Lung (tissue), 12 donors: Measurements from ENCODE around the gene RERE. TPM values are rescaled to one million over a fixed set of nuclear protein-coding genes. Genes with fewer than 3 reads are reported as not detected.

Experiments
- ATAC-seq: fragments of 200-7000 bp; cut with Tn5 transposase; one replicate; pipeline ENCODE4 v1.9.1; 2020; ENCODE audit warnings: moderate number of reproducible peaks; ENCODE audit not compliant: insufficient read depth, low FRiP score
- DNase-seq, 3 donors: peaks; one replicate each; pipeline ENCODE4 v3.0.0-alpha.2; 2013 to 2017
- H3K27ac ChIP-seq, 2 donors: one replicate each; pipeline ENCODE4 v1.5.1; 2013; ENCODE audit warnings: mild to moderate bottlenecking in 2 of 2, moderate library complexity in 2 of 2, control low read depth in 1 of 2, inconsistent platforms in 1 of 2, low read depth in 1 of 2, low read length in 1 of 2
- H3K27me3 ChIP-seq, 3 donors: one replicate each; pipeline ENCODE4 v1.5.1; 2013; ENCODE audit warnings: low read length in 2 of 3; ENCODE audit not compliant: control insufficient read depth in 3 of 3, insufficient read depth in 3 of 3
- H3K36me3 ChIP-seq, 4 donors: one replicate each; pipeline ENCODE4 v1.5.1; 2013; ENCODE audit warnings: low read length in 4 of 4, mild to moderate bottlenecking in 1 of 4, moderate library complexity in 1 of 4; ENCODE audit not compliant: control insufficient read depth in 4 of 4, insufficient read depth in 4 of 4
- H3K4me1 ChIP-seq, 5 donors: one replicate each; pipeline ENCODE4 v1.5.1; 2013; ENCODE audit warnings: low read length in 5 of 5, mild to moderate bottlenecking in 2 of 5, moderate library complexity in 1 of 5; ENCODE audit not compliant: control insufficient read depth in 5 of 5, insufficient read depth in 5 of 5
- H3K4me3 ChIP-seq: one replicate; pipeline ENCODE4 v1.5.1; 2013; ENCODE audit warnings: mild to moderate bottlenecking, control low read depth, moderate library complexity
- H3K9ac ChIP-seq, 2 donors: one replicate each; pipeline ENCODE4 v1.5.1; 2013; ENCODE audit warnings: low read length in 2 of 2, control low read depth in 1 of 2; ENCODE audit not compliant: insufficient read depth in 1 of 2
- H3K9me3 ChIP-seq, 4 donors: one replicate each; pipeline ENCODE4 v1.5.1; 2013; ENCODE audit warnings: low read length in 3 of 4, mild to moderate bottlenecking in 1 of 4, moderate library complexity in 1 of 4; ENCODE audit not compliant: control insufficient read depth in 4 of 4, insufficient read depth in 3 of 4
- CTCF ChIP-seq: IDR thresholded peaks from 2 replicates; pipeline ENCODE4 v1.5.1; 2012; ENCODE audit warnings: mild to moderate bottlenecking; ENCODE audit errors: control extremely low read depth, extremely low read depth
- WGBS, 2 donors: extraction: QIAGEN DNeasy Blood & Tissue Kit; methylation state at CpG; one replicate each; pipeline ENCODE4 v1.1.7; 2013; 5-methylcytosine and 5-hydroxymethylcytosine counted together
- polyA plus RNA-seq, 2 donors: library from polyadenylated mRNA; stranded (reverse); fragments of 200-250 nt; gene quantifications; one replicate each; pipeline ENCODE4 v1.2.1, GENCODE V29; 2013
- total RNA-seq, 2 donors: library from RNA; depleted of rRNA in 1 of 2; stranded (reverse); fragments of >200 nt in 1 of 2; gene quantifications; one replicate each; pipeline ENCODE4 v1.2.1, GENCODE V29; 2014 to 2021
- donor health status: control.
- donor health status: control.
- donor health status: Bipolar disorder and iron deficiency.
- donor health status: healthy.
- donor health status: DM: yes; HTN: yes; CAD: no.

Gene RERE
- total and polyA plus RNA-seq, 4 donors, result 21.7 to 207 (median 57.5) TPM

- Histone ChIP-seq H3K27me3 (no peaks in the 10 kb centered on the region), H3K4me3 (no peak overlapping the region), H3K9ac (peak overlapping the region in 1 of 2 donors; percentile 33), H3K36me3 (no peaks in the 10 kb centered on the region), H3K4me1 (peaks cover 10 to 66% (median 39%) of the 10 kb centered on the region in 5 donors), H3K9me3 (no peaks in the 10 kb centered on the region), H3K27ac (peak overlapping the region in 1 of 2 donors; percentile 44)
- WGBS, 2 donors, result 59 to 67% methylated on average over 13 of the region's 13 CpGs
- no peak for TF ChIP-seq CTCF
- DNase-seq, result peak in 1 of 3 donors; percentile 25
- ATAC-seq, result no peak
Measured at GRCh38 chr1:8465692-8466091, 351.7 kb downstream of the RERE start.

GRCh38 chr1:8465013-8465412, 352.4 kb downstream of the RERE start:
- H3K27me3 ChIP-seq, result no peaks in the 10 kb centered on the region
- peak overlapping the region in 1 of 2 donors; percentile 3 for H3K9ac ChIP-seq
- H3K9me3 ChIP-seq, result no peaks in the 10 kb centered on the region
- peak overlapping the region in 1 of 2 donors; percentile 56 for H3K27ac ChIP-seq
- WGBS, 2 donors, result 53 to 62% methylated on average over 5 of the region's 5 CpGs
- H3K4me3 ChIP-seq, result no peak overlapping the region
- ATAC-seq, result no peak
- peaks cover 10 to 72% (median 39%) of the 10 kb centered on the region in 5 donors for H3K4me1 ChIP-seq
- no peaks in the 10 kb centered on the region for H3K36me3 ChIP-seq
- TF ChIP-seq CTCF, result no peak
- DNase-seq, result peak; percentile 70 to 97 (median 94)

- DNase-seq (peak in 2 of 3 donors; percentile 57 to 59), ATAC-seq (peak; percentile 24)
- TF ChIP-seq CTCF, result no peak
- Histone ChIP-seq H3K36me3 (no peaks in the 10 kb centered on the region), H3K9me3 (no peaks in the 10 kb centered on the region), H3K4me1 (peaks cover 10 to 78% (median 39%) of the 10 kb centered on the region in 5 donors), H3K27ac (peak overlapping the region in 1 of 2 donors; percentile 78), H3K27me3 (no peaks in the 10 kb centered on the region), H3K4me3 (no peak overlapping the region), H3K9ac (peak overlapping the region in 1 of 2 donors; percentile 3)
- WGBS, 2 donors, result 55 to 84% methylated on average over 4 of the region's 4 CpGs
Measured at GRCh38 chr1:8464377-8464776, 353.1 kb downstream of the RERE start.
